COLO829 (cell line): ENCODE measurements around the gene KCNK4.

Experiments used
- DNase-seq: peaks from one replicate; pipeline ENCODE4 v3.0.0; 2012; ENCODE audit warnings: low spot score

Gene KCNK4

GRCh38 chr11:64327993-64328392 lies 36.9 kb downstream of the KCNK4 start:
- no peak for DNase-seq

DNA sequence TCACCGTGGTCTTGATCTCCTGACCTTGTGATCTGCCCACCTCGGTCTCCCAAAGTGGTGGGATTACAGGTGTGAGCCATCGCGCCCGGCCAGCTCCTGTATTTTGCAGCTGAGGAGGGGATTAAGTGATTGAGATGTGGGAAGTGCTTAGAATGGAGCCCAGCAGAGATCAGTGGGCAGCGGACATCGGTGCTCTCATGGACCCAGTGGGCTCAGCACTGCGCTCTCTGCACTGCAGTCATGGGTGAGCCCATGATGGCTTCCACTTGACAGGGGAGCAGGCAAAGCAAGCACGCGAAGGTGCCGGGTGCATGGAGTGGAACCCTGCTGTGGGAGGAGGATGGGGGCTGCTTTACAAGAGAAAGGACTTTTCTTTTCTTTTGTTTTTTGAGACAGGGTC lies 39.8 kb downstream of the KCNK4 start:
- no peak for DNase-seq

DNA sequence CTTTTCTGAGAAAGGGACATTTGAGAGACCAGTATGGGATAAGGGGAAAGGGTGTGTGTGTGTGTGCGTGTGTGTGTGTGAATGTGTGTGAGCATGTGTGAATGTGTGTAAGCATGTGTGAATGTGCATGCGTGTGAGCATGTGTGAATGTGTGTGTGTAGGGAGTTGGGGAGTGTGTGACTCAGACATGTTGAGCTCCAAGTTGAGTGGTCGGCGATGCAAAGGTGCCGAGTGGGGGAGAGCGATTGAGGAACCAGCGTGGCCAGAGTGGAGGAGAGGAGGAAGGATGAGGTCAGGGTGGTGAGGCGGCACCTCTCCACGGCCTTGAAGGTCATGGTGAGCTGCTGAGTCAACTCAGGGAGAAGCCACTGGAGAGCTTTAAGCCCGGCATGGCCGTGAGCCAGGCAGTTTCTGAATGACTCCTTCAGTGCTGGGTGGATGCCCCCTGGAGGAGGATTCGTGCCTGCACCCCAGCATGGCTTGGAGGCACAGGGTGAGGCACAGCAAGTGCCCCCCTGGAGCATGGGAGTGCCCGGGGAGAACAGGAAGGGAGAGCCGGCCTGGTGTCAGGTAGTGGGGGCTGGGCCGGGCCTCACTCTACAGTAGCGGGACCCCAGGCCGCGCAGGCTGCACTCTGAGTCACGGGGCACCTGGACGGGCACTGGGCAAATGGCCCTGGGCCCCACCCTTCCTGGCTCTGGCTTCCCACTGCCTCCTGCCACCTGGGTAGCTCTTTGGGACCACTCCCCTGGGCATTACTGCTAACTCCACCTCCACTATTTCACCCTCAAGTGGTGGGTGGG lies 40.7 kb downstream of the KCNK4 start:
- peak; percentile 77 for DNase-seq

- no peak for DNase-seq
These were observed 42.5 kb downstream of the KCNK4 start for GRCh38 chr11:64333556-64333955.

DNA sequence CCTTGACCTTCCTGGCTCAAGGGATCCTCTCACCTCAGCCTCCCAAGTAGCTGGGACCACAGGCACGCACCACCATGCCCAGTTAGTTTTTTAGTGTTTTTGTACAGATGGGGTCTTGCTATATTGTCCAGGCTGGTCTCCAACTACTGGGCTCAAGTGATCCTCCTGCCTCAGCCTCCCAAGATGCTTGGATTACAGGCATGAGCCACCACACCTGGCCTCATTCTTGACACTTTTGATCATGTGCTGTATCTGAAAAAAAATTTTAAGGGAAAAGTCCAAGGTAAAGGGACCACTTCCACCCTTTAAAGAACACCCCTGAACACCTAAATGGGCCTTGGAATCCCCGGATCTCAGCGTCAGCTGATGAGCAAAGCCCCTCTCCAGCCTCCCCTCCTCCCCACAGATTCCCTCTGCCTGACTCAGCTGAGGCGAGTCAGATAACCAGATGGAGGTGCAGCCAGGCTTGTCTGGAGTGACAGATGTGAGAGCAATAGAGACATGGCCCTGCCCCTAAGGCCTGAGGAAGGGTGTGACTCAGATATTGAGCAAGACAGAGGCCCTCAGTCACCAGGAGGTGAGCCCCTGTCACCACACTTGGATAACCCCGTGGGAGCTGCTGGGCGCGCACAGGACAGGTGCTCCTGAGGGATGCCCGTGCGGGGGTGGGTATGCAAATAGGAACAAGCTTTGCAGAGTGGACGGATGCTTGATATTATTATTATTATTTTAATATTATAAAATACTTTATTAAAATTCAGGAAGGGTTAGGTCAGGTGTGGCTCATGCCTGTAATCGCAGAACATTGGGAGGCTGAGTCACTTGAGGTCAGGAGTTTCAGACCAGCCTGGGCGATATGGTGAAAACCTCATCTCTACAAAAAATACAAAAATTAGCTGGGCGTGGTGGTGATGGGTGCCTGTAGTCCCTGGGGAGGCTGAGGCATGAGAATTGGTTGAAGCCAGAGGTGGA lies 43.9 kb downstream of the KCNK4 start:
- peak; percentile 41 for DNase-seq

DNA sequence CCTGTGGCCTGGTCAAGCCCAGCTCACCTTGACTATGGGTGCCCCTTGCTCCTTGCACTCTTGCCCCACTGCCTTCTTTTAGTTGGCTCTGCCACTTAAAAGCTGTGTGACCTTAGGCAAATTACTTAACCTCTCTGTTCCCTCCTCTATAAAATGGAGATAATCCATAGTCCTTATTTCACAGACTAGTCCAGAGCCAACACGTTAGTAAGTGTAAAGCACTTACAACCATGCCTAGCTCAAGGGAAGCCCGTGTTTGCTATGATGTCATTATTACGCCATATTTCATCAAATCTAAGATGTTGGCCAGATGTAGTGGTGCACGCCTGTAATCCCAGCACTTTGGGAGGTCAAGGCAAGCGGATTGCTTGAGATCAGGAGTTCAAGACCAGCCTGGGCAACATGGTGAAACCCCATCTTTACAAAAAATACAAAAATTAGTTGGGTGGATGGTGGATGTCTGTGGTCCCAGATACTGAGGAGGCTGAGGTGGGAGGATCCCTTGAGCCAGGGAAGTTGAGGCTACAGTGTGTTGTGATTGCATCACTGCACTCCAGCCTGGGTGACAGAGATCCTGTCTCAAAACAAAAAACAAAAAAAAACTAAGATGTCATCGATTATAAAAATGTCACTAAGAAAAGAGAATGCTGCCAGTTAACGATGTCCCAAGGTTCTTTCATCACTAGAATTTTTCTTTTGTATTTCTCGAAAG lies 46.6 kb downstream of the KCNK4 start:
- DNase-seq = no peak

- no peak for DNase-seq
These were observed 47.6 kb downstream of the KCNK4 start for GRCh38 chr11:64338716-64339115.

DNA sequence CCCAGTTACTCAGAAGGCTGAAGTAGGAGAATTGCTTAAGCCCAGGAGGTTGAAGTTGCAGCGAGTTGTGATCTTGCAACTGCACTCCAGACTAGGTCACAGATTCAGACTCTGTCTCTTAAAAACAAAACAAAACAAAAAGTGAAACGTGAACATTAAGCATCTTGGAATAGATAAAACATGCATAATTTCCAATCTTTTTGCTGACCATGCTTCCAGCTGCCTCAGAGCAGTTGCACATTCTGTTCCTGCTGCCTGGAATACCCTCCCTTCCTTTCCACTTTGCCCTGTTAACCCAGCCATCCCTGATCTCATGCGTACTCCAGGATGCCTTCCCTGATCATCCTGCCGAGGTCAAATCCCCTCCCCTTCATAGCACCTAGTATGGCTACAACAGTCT lies 48.2 kb downstream of the KCNK4 start:
- DNase-seq = no peak

GRCh38 chr11:64339754-64340408 lies 48.8 kb downstream of the KCNK4 start, which contains the start of gene CCDC88B:
Gene CCDC88B (plus strand): TSS chr11:64340204. CDS start chr11:64340267, 63 bp downstream.
- DNase-seq = no peak

GRCh38 chr11:64340671-64341335 lies 49.7 kb downstream of the KCNK4 start:
- DNase-seq = no peak

DNA sequence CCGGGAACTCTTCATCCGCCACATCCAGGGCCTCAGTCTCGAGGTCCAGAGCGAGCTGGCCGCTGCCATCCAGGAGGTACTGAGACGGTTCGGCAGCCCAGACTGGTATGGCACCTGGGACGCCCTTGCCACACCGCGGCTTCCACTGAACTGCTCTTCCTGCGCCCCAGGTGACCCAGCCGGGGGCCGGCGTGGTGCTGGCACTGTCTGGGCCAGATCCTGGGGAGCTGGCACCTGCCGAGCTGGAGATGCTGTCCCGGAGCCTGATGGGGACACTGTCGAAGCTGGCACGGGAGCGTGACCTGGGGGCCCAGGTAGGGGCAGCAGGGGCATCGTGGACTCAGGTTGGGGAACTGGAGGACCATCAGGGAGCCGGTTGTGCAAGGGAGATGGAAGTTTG lies 50.3 kb downstream of the KCNK4 start:
- DNase-seq = no peak

DNA sequence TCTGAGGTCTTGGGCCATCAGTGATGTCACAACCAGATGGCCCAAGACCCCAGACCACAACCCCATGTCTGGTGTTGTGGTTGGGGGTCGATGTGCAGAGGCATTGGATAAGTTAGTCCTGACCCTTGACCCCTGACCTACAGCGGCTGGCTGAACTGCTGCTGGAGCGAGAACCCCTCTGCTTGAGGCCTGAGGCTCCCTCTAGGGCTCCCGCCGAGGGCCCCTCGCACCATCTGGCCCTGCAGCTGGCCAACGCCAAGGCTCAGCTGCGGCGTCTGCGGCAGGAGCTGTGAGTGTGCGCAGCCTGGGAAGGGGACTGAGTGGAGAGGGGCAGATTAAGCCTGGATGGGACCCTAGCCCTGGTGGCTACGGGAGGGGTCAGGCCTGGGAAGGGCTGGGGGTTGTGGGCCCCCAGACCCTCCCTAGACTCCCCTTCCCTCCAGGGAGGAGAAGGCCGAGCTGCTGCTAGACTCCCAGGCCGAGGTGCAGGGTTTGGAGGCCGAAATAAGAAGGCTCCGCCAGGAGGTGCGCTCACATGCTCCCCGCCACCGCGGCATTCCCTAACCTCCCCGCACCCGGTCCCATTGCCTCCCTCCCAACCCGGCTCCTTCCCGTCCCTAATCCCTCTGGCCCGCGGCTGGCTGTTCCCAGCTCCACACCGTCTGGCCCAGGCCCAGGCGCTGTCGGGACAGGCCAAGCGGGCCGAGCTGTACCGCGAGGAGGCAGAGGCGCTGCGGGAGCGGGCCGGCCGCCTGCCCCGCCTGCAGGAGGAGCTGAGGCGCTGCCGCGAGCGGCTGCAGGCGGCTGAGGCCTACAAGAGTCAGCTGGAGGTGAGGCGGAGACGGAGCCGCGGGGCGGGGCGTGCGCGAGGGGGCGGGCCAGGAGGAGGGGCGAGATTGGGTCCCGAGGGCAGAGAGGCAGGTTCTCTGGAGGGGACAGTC lies 51.0 kb downstream of the KCNK4 start:
- peak; percentile 92 for DNase-seq

DNA sequence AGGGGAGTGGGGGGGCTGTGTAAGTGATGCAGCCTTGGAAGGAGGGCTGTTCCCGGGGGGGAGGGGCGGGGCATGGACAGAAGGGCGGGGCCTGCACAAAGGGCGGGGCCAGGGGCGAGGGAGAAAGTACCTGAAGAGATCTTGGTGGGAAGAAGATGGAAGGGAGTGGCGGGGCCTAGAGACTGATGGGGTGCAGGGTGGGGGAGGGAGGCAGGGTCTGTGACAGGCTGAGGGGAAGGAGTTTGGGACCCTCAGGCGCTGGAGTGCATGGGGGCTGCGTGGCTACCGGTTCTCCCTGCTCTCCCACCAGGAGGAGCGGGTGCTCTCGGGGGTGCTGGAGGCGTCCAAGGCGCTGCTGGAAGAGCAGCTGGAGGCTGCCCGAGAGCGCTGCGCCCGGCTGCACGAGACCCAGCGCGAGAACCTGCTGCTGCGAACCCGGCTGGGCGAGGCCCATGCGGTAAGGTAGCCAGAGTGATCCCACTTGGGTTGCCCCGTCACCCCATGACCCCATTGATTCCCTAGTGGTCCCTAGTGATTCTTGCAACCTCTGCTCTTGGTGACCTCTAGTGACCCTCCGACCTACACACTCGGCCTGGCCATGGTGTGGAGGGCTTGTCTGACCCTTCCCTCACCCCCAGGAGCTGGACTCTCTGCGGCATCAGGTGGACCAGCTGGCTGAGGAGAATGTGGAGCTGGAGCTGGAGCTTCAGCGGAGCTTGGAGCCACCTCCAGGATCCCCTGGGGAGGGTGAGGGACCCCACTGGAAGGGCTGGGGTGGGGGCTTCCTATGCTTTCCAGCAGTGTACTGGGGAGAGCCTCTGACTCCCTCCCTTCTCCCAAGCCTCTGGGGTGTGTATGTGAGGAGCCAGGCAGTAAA lies 52.0 kb downstream of the KCNK4 start:
- peak; percentile 32 for DNase-seq

GRCh38 chr11:64343767-64344559 lies 52.9 kb downstream of the KCNK4 start:
- no peak for DNase-seq

- DNase-seq = no peak
These were observed 53.7 kb downstream of the KCNK4 start for GRCh38 chr11:64344787-64345186.

GRCh38 chr11:64347193-64347867 lies 56.2 kb downstream of the KCNK4 start:
- DNase-seq = no peak

GRCh38 chr11:64348383-64349024 lies 57.4 kb downstream of the KCNK4 start:
- DNase-seq = no peak
